H54 (cell line): ENCODE results near the gene IL3RA.
"Not testable (repeated sequence)": the region's sequence is repeated elsewhere in the genome, so short reads cannot be mapped to it uniquely, and the experiment has no call there.

ENCODE experiments used
- DNase-seq: peaks from one replicate; pipeline ENCODE4 v3.0.0; 2011; ENCODE audit warnings: low spot score, mixed read lengths; ENCODE audit not compliant: insufficient read length
- FAIRE-seq: peaks from 3 replicates; lab custom pipeline; 2011; peaks lifted over from hg19 to GRCh38; lab: Jason Lieb, UNC
- POLR2A ChIP-seq: IDR thresholded peaks from 2 replicates; pipeline ENCODE4 v1.6.1; 2011; ENCODE audit warnings: low read depth, mild to moderate bottlenecking, low read length

The IL3RA gene

GRCh38 chrX:1411326-1411725 lies 74.7 kb downstream of the IL3RA start:
- FAIRE-seq (no peak), DNase-seq (no peak)
- TF ChIP-seq POLR2A = no peak

DNA sequence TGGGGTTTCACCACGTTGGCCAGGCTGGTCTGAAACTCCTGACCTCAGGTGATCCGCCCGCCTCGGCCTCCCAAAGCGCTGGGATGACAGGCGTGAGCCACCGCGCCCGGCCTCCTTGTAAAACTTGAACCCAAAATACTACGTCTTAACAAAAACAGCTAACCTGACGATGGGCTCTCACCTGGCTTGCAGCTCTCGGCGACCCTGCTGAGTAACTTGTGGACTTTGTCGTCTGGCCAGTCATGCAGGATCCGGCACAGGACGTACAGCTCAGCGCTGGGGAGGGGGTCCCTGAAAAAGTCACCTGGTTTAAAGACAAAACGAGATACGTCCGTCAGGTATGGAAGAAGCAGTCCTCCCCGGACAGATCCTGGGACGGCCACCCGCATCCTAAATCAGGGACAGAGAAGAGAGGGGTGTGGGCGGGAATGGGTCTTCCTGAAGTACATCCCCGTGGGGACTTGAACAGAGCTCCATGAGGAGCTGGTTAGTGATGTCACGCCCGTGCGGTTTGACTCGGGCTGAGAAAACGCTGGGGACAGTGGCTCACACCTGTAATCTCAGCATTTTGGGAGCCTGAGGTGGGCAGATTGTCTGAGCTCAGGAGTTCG lies 76.1 kb downstream of the IL3RA start:
- FAIRE-seq (no peak), DNase-seq (no peak)
- TF ChIP-seq POLR2A = no peak

- DNase-seq (no peak), FAIRE-seq (no peak)
- TF ChIP-seq POLR2A = no peak
These were observed 79.8 kb downstream of the IL3RA start for GRCh38 chrX:1416327-1416784.

- DNase-seq = no peak
- FAIRE-seq = no peak
- TF ChIP-seq POLR2A = no peak
These were observed 80.6 kb downstream of the IL3RA start for GRCh38 chrX:1416965-1417760.

GRCh38 chrX:1417921-1418771 lies 81.6 kb downstream of the IL3RA start:
- FAIRE-seq = no peak
- DNase-seq = no peak
- 0 out of 2 replicates have a peak, but pooled peaks have one; percentile 8 for TF ChIP-seq POLR2A

DNA sequence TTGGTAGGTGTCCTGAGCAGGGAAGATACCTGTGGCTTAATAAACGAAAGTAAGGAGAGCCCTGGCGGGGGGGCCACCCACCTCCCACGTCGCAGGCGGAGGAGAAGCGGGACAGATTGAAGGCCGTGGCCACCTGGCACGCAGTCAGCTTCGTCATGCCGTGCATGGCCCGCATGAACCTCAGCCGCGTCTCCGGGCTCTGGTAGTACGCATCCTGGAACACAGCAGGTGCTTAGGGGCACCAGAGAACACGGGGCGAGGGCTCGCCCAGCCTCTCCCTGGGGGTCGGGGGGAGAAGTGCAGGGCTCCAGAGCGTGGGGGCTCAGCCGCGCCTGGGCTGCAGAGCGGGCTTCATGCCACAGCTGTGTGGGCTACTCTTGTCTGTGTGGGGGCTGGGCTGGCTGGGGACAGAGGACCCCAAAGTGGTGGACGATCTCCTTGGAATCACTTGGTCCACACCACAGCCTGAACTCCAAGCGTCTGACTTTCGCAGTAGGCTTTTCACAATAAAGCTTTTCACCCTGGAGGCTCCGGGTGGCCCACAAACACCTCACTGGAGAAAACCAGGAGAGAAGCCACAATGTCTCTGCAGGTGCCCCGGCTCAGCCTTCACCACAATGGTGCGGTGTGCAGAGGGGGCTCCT lies 82.4 kb downstream of the IL3RA start:
- no peak for FAIRE-seq
- no peak; the same call in 1 of the 2 replicates for TF ChIP-seq POLR2A
- no peak for DNase-seq

DNA sequence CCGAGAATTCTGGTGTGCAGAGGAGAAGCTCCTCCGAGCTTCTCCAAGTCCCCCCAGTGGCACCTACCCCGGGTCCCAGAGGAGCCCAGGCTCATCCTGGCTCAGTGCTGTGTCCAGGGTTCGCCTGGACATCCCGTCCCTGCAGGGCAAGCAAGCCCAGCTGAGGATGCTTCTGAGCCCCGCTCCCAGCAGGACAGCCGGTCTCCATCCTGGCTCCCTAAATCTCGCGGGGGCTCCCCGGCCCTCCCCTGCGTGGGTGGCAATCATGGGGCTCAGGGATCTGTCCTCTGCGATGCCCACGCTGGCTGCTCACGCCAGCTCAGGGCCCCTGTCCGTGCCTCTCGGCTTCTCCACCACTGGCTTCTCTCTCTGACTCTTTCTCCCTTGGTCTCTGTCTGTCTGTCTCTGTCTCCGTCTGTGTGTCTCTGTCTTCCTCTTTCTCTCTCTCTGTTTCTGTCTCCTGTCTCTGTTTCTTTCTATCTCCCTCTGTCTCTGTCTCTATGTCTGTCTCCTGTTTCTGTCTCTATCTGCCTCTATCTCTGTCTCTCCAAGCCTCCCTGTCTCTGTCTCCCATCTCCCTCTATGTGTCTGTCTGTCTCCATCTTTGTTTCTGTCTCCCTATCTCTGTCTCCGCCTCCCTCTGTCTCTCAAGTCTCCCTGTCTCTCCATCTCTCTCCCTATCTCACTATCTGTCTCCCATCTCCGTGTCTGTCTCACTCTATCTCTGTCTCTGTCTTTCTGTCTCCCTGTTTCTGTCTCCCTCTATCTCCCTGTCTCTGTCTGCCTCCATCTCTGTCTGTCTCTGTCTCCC lies 83.2 kb downstream of the IL3RA start:
- TF ChIP-seq POLR2A = no peak
- FAIRE-seq = no peak
- DNase-seq = no peak

DNA sequence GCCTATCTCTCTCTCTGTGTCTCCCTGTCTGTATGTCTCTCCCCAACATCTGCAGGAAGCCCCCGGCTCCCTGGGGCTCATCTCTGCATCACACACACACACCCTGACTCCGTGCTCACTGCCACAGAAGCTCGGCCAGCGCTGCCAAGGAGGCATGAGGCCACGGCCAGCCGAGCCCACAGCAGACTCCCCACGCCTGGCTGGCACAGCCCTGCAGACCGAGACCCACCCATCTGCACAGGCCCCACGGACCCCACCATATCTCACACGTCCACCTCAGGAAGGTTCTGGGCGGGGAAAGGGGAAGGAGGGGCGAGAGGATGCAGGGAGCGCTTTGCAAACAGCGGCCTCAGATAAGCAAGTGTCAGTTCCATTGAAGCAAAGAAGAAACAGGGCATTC lies 83.8 kb downstream of the IL3RA start:
- TF ChIP-seq POLR2A = no peak
- no peak for FAIRE-seq

DNA sequence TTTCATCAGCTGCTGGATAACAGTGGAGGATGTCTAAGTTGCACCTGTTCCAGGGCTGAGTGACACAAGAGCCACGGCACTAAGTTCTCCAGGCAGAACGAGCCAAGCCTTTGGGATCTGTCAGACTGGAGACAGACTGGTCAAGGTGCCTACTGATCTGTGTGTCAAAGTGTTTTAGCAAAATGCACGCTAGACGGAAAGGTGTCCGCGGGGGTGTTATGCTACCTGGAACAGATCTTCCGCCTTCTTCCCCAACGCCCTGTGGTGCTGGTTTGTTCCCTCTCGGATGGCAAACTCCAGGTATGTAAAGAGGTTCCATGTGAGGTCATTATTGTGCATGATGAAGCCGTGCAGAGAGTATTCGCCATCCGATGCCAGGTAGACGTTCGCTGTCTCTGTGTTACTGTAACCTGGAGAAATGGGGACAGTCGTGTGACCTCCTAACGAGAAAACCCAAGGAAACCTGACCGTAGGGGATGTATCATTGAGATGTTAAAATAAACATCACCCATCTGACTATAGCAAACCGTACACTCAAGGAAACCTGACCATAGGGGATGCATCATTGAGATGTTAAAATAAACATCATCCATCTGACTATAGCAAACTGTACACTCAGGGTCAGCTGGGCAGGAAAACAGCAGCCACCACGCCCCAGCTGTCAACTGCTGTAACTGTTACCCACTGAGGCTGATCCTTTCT lies 85.0 kb downstream of the IL3RA start:
- no peak for FAIRE-seq
- DNase-seq = no peak

More for the DNA sequence above, 83.8 kb downstream of the IL3RA start:
- DNase-seq = no peak

GRCh38 chrX:1422135-1422465 lies 85.5 kb downstream of the IL3RA start:
- DNase-seq (no peak), FAIRE-seq (no peak)
- TF ChIP-seq POLR2A = no peak

More for the DNA sequence above, 85.0 kb downstream of the IL3RA start:
- TF ChIP-seq POLR2A = no peak

DNA sequence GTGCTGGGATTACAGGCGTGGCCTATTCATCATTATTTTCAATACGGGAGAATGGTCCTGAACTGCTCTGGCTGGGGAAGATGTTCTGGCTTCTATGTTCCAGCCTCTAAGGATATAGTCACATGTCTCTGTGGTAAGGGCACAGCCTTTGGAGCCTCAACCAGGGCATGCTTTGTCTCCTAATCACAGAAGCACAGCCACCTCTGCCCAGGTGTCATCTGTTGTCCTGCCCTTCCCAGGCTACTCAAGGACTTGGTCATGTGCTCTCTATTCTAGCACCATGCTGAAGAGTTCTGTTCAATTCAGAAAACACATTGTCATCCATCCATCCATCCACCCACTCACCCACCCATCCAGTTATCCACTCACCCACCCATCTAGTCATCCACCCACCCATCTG lies 86.6 kb downstream of the IL3RA start:
- DNase-seq = no peak
- no peak for FAIRE-seq
- no peak for TF ChIP-seq POLR2A

DNA sequence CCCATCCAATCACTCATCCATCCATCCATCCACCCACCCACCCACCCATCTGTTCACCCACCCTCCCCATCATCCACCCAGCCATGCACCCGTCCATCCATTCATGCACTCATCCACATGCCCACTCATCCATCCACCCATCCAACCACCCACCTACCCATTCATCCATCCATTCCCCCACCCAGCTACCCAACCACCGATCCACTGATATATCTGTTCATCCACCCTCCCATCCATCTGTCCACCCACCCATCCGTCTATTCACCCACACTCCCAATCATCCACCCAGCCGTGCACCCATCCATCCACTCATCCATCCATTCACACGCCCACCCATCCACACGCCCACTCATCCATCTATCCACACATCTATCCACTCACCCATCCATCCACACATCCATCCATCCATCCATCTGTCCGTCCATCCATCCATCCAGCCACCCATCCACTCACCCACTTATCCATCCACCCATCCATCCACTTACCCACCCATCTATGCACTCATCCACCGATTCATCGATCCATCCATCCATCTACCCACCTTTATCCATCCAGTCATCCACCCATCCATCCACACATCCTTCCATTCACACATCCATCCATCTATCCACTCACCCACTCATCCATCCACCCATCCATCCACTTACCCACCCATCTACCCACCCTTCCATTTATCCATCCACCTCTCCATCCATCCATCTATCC lies 87.7 kb downstream of the IL3RA start:
- FAIRE-seq = no peak
- DNase-seq = no peak
- no peak for TF ChIP-seq POLR2A

GRCh38 chrX:1425381-1425780 lies 88.8 kb downstream of the IL3RA start:
- FAIRE-seq = no peak
- DNase-seq = no peak
- TF ChIP-seq POLR2A = no peak

DNA sequence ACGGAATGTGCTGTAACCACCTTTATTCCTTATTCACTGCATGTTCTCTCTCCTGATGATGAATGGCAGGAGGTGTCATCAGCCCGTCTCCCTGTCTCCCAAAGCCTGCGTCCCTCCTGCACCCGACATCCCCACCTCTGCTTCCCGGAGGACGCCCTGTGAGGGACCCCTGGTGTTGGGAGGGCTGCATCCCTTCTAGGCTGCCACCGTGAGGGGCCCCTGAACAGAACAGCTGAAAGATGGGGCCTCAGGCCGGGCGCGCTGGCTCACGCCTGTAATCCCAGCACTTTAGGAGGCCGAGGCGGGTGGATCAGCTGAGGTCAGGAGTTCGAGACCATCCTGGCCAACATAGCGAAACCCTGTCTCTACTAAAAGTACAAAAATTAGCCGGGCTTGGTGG lies 89.7 kb downstream of the IL3RA start:
- FAIRE-seq, DNase-seq: not testable (repeated sequence)
